Fibroblast of skin of abdomen (primary cell): ENCODE results near the gene CCDC137.
A peak's percentile ranks its signal among the peaks of the same experiment; 100 is the strongest.

Experiments used
- DNase-seq: peaks from one replicate; pipeline ENCODE4 v3.0.0-alpha.2; 2013

CCDC137 gene

GRCh38 chr17:81651692-81652091 is 14.8 kb upstream of the CCDC137 start:
- DNase-seq = peak; percentile 77

DNA sequence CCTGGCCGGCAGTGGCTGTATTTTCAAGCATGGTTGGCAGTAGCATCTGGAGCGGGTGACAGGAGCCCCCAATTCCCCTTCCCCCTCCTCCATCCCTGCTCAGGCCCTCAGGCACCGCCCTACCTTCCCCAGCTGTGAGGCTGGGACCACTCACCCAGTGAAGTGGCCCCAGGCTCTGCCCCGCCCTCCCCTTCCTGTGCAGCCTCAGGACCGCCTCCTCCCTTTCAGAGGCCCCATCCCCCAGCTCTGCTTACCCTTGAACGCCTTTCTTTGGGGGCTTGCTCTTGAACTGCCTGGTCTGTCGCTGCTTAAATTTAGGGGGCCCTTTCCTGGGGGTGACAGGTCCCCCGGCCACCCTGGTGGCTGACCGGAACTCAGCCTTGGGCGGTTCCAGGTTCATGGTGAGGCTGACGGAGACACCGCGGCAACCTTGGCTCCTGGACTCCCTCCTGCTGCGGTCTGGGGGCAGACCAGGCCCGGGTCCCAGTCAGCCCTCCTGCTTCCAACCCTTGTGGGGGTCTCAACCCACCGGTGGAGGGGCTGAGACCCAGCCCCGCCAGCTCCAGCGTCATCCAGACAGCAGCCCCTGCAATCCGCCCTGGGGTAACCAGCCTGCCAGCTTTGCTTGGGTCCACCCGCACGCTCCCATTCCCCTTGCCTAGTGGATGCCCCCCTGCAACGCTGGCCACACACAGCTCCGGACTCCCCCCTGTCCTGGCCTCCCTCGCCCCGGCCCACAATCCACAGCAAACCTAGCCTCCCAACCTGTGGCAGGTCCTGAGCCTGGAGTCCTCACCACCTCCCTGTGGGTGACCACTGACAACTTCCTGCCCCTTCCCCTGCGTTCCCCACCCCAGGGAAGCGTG is 13.4 kb upstream of the CCDC137 start:
- DNase-seq = no peak

- no peak for DNase-seq
Observed at GRCh38 chr17:81655378-81656117, 11.0 kb upstream of the CCDC137 start.

DNA sequence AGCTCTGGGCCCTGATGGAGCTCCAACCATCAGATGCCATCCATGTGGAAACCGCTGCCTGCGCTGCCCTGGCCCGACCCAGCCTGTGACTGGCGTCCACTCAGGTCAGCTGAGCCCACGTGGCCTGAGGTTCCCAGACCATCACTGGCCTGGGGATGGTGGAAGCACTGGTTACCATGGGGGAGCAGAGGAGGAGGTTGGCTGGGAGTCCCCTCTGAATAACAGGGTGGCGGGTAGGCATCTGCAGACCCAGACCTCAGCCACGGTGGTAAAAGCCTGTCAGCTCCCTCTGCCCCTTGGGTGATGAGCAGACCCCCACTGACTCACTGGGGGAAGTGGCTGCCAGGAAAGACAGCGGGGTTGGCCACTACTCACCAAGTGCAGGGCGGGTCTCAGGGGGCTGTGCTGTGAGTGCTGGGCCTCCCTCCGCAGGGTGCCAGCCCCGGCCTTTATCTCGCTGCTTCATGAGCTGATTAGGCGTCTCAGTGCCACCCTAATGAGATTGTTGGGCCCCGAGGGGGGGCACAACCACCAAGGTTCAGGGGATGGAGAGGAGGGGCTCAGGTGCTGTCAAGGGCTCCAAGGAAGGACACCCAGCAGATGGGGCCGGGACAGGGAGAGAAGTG is 10.3 kb upstream of the CCDC137 start, which contains the start of gene PDE6G:
Gene PDE6G (minus strand): TSS at position 425 of the 626 bp plus-strand sequence. CDS start 3,237 bp downstream, outside the sequence.
- no peak for DNase-seq

DNA sequence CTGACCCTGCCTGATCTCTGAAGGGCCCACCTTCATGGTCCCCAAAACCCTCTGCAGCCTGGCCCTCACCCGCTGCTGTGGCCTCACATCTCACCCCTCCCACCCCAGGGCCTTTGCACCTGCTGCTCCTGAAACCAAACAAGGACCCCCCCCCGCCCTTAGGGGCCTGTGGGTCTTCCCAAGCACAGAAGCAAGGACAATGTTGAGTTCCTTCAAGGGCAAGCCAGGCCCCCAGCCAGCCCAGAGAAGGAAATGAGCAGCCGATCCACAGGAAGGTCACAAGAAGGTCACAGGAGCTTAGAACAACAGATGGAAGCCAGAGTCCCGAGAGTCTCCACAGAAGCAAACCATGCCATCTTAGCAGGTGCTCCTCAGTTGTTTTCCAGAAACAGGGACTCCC is 9.7 kb upstream of the CCDC137 start:
- DNase-seq = no peak

- DNase-seq = no peak
Observed at GRCh38 chr17:81659038-81659437, 7.5 kb upstream of the CCDC137 start.

GRCh38 chr17:81660441-81660840 is 6.1 kb upstream of the CCDC137 start:
- no peak for DNase-seq

GRCh38 chr17:81662002-81662401 is 4.5 kb upstream of the CCDC137 start:
- DNase-seq = no peak

DNA sequence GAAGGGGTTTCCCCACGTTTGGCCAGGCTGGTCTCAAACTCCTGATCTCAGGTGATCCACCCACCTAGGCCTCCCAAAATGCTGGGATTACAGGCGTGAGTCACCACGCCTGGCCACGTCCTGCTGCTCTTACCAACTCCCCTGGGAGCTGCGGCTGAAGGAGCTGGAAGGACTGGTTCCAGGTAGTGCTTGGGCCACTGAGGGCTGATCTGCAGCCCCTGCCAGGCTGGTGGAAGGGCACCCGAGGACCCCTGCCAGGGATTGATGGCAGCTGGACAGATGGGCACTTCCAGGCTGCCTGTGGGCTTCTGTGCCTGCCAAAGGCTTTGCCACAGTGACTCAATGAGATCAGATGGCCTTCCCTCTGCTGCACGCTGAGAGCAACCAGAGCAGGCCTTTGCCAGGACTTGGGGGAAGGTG is 2.5 kb upstream of the CCDC137 start:
- no peak for DNase-seq

- DNase-seq = peak; percentile 17
Observed at GRCh38 chr17:81665205-81666091, 1.1 kb upstream of the CCDC137 start.

DNA sequence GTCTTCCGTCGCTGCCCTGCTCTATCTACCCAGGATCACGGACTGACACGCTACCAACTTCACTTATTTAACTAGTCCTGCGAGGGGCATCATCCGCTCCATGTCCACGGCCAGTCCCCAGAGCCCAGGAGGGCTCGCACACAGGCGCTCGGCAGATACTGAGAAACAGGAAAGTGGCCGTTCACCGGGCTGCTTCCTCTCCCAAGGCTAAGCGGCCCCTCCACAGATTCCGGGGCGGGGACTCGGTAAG is 520 bp upstream of the CCDC137 start:
- no peak for DNase-seq

DNA sequence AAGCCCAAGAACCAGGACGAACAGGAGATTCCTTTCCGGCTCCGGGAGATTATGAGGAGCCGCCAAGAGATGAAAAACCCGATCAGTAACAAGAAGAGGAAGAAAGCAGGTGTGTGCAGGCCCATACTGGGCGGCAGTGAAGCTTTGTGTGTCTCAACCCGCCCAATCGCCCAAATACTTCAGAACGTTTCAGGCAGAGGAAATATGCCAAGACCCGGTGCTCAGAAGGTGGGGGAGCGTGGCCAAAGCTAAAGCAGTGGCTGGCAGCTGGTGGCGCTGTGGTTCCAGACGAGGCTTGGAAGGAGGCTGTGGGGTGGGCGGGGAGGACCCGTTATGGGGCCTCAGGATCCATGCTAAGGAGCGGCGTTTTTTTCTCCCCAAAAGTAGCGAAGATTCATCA is 1.2 kb downstream of the CCDC137 start:
- DNase-seq = no peak

- no peak for DNase-seq
Observed at GRCh38 chr17:81672504-81672903, 6.0 kb downstream of the CCDC137 start.

DNA sequence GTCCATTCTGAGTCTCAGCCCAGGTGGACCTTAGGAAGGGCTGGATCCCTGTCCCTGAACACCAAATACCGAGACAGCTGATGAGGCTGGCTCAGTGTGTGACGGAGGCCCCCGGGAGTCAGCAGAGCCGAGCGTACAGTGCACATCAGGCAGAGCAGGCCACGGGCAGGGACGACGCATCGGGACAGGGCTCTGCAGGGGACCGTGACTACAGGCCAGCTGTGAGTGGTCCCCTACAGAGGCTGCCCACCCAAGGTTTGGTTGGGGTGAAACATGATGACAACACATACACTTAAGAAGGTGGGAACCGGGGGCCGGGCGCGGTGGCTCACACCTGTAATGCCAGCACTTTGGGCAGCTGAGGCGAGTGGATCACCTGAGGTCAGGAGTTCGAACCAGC is 6.4 kb downstream of the CCDC137 start:
- no peak for DNase-seq

GRCh38 chr17:81673561-81674258 is 7.2 kb downstream of the CCDC137 start:
- DNase-seq = no peak

- peak; percentile 22 for DNase-seq
Observed at GRCh38 chr17:81675515-81676221, 9.1 kb downstream of the CCDC137 start.

GRCh38 chr17:81676906-81677305 is 10.4 kb downstream of the CCDC137 start:
- DNase-seq = no peak

- no peak for DNase-seq
Observed at GRCh38 chr17:81680150-81680549, 13.6 kb downstream of the CCDC137 start.

DNA sequence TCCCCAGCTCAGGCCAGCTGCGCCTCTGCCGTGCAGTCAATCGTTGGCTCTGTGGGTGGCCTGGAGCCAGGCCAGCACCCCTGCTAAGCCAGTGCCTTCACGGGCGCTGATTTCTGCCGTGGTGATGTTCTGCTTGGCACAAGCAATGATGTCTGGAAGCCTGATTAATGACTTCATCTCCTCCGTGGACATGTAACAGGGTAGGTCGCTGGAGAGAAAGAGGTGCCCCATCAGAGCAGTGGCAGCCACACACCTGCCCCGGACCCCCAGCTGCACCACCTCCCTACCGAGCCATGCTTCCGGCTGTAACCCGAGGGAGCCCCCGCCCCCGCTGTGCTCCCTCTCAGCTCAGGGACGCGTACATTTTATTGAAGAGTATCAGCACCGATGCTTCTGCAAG is 15.1 kb downstream of the CCDC137 start:
- DNase-seq = no peak

DNA sequence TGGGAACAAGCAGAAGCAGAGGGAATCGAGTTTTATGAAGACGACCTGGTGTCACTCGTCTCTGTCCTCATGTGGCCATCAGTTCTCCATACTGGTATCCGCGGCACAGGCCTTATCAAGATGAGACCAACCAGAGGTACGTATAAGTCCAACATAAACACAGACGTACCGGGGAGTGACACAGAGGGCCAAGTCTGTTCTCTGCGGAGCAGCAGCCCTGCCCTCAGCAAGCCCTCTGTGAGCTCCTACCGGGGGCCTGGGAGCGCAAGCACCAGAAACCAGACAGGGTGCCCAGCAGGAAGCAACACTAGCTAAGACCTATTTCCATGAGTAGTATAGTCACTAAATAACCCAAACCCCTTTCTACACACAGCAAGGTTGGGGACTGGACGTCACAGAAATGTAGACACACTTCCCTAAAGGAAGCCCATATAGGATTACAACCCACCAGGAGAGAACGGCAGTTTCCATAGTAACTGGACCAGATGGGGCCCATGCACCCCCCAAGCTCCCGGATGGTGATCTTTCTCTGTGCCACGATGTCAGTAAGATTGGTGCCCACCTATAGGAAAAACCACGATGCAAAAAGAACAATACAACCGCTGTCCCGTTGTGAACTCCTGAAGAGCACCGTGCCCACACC is 16.1 kb downstream of the CCDC137 start:
- DNase-seq = peak; percentile 13

- no peak for DNase-seq
Observed at GRCh38 chr17:81683208-81683583, 16.7 kb downstream of the CCDC137 start.
